GM12801 (cell line): Measurements from ENCODE around the gene PTPRE.

ENCODE experiments used
- TF ChIP-seq, protein P1 (sequence below): IDR thresholded peaks from one replicate; pipeline ENCODE4 v1.5.1; 2011; ENCODE audit warnings: control low read depth; ENCODE audit not compliant: insufficient read length; ENCODE audit errors: extremely low read depth

The PTPRE gene

GRCh38 chr10:127884501-127884900 lies 22.4 kb upstream of the PTPRE start:
- TF ChIP-seq, protein P1, sequence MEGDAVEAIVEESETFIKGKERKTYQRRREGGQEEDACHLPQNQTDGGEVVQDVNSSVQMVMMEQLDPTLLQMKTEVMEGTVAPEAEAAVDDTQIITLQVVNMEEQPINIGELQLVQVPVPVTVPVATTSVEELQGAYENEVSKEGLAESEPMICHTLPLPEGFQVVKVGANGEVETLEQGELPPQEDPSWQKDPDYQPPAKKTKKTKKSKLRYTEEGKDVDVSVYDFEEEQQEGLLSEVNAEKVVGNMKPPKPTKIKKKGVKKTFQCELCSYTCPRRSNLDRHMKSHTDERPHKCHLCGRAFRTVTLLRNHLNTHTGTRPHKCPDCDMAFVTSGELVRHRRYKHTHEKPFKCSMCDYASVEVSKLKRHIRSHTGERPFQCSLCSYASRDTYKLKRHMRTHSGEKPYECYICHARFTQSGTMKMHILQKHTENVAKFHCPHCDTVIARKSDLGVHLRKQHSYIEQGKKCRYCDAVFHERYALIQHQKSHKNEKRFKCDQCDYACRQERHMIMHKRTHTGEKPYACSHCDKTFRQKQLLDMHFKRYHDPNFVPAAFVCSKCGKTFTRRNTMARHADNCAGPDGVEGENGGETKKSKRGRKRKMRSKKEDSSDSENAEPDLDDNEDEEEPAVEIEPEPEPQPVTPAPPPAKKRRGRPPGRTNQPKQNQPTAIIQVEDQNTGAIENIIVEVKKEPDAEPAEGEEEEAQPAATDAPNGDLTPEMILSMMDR, result no peak

GRCh38 chr10:127886371-127887051 lies 20.4 kb upstream of the PTPRE start:
- TF ChIP-seq, protein P1, result no peak

DNA sequence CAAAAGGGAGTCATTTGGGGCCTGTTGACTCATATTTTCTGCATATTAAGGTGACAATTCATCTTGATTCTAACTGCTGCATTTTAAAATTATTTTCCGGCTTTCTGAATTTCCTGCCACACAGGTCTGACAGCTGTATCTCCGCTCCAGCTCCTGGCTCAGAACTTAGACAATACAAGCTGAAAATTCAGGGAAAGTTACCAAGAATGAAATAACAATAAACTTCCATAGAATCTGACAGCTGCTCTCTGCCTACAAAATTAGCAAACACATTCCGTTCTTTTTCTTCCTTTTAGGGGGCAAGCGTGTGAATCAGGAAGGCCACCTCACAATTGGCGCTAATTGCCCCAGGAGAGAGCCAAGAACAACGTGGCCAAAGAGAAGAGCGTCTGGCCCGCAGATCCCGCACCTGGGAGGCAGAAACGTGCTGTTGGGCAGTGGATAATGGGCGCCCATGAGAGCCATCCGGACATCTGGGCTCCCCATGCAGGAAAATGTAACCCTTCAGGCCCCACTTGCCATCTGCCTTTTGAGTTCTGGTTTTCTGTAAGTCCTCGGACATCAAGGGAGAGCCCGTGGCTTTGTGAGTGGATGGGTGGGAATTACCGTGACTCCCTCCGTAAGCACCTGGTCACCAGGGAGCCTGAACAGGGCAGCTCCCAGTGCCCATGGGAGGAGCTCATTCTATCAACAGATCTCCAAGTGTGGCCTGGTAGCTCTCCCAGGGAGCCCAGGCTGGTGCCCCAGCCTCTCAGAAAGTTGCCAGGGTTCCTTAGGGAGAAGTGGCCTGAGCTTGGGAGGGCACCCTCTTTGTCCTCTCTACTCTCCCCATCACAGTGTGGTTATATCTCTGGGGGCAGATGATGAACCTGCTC lies 19.1 kb upstream of the PTPRE start:
- TF ChIP-seq, protein P1, result no peak

DNA sequence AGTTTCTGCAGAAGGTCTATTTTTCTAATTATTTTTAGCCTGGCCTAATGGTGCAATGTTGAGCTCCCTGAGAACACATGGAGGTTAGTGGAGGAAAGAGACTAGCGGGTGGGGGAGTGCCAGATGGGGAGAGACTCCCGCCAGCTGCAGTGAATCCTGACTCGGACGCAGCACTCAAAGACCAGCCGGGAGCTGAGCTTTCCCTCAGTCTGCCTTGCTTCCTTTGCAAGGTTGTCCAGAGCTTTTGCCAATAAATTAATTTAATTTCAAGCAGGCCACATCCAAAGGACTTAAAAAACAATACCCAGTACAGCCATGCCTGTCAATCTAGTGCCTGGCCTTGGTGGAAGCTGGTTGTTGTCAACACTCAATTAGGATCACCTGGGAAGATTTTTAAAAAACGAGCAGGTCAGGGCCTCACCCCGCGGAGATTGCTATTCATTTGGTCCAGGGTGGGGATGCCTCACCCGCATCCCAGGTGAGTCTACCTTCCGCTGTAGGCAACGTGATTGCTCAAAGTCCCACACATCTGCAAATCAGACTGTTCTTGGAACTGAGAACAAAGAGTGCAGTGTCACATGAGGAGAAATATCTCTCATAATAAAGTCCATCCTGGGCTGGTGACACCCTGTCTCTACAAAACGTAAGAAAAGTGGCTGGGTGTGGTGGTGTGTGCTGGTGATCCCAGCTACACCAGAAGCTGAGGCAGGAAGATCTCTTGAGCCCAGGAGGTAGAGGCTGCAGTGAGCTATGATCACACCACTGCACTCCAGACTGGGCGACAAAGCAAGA lies 18.2 kb upstream of the PTPRE start:
- TF ChIP-seq, protein P1, result no peak

GRCh38 chr10:127889605-127890195 lies 17.2 kb upstream of the PTPRE start:
- TF ChIP-seq, protein P1, result no peak

- TF ChIP-seq, protein P1, result no peak
These were observed 16.7 kb upstream of the PTPRE start for GRCh38 chr10:127890216-127890615.
